Head of caudate nucleus (tissue), 42 donors: ENCODE measurements around the gene ALS2CL.

ENCODE experiments used
- DNase-seq, 42 donors: peaks; one replicate each; pipeline versions ENCODE4 v3.0.0 to v3.0.0-alpha.2; 2020 to 2021; ENCODE audit warnings: mixed read lengths in 7 of 42
- intact Hi-C: fragments of 100-400 bp; cut with DNase I; formaldehyde crosslinking; loops from one replicate; pipeline ENCODE4 v1.15.0; 2022

Gene ALS2CL

DNA sequence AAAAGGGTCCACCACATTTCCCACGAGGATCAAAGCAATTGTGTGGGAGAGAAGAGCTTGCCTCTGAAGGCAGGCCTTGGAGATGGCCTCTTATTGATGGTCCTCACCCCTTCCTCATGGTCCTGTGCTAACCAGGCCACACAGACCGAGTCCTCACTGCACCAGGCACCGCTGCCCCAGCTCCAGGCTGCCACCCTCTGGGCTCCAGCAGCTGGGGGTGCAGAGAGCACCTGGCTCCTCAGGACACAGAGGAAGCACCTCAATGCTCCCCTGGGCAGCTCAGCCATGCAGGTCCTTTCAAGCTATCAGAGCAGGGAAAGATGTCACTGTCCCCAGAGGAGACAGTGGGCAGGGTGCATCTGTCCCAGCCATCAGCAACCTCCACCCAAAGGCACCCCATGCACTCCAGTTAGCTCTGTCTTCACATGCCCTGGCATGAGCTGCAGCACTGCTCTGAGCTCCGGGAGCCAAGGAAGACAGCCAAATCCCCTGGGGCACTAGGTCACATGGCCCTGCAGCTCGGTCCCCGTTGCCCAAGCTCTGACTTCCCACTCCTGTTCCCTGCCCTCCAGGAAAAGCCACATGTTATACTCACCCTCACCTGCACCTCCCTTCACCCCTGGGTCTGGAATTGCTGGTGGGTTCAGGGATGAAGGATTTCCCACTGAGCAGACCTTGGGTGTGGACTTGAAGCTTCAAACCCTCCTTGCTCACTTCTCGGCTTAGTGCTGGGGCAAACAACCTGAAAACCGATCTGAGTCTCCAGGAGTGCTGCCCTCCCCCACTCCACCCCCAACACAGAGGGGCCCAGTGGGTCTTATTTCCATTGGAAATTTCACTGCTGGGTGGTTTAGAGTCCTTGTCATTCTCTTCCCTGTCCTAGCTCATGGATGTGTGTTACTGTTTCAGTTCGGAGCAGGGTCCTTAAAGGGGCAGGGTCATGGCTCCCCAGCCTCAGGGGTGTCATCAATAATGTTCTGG lies 32.6 kb downstream of the ALS2CL start:
- peak in 6 of 42 donors; percentile 13 to 37 (median 26) for DNase-seq
- intact Hi-C loops: no loop called here

DNA sequence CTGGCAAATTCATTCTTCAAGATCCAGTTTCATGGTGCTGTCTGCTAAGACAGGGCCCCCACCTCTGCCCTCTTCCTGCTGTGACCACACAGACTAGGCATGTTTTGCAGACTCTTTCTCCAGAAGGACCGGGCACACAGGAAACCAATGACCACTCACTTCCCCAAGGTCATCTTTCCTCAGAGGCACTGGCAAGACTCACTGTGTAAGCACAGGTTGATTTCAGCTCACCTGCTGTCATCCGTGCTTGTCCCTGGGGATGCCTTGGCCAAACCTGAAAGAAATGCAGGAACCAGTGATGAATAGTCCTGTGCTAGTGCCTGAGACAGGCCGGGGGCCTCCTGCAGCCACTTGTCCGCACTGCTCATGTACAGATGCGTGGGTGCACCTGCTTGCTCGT lies 33.5 kb downstream of the ALS2CL start:
- DNase-seq: peak in 3 of 42 donors; percentile 3 to 22 (median 5)
- intact Hi-C loops: no loop called here

DNA sequence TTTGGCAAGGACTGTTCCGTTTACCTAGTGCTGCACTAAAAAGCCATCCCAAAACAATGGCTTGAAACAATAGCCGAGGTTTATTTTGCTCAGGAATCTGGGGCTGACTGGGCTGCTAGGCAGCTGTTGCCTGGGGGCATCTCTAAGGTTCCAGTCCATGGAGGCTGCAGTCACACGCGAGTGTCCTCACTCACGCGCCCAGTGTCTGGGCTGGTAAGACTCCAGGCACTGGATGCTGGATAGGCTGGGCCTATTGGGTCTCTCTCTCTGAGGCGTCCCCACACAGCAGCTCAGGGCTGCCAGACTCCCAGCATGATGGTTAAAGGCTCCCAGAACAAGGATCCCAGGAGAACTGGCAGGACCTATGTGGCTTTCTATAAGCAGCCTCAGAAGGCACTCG lies 34.2 kb downstream of the ALS2CL start:
- intact Hi-C loops: no loop called here
- peak in 2 of 42 donors; percentile 8 to 34 for DNase-seq

DNA sequence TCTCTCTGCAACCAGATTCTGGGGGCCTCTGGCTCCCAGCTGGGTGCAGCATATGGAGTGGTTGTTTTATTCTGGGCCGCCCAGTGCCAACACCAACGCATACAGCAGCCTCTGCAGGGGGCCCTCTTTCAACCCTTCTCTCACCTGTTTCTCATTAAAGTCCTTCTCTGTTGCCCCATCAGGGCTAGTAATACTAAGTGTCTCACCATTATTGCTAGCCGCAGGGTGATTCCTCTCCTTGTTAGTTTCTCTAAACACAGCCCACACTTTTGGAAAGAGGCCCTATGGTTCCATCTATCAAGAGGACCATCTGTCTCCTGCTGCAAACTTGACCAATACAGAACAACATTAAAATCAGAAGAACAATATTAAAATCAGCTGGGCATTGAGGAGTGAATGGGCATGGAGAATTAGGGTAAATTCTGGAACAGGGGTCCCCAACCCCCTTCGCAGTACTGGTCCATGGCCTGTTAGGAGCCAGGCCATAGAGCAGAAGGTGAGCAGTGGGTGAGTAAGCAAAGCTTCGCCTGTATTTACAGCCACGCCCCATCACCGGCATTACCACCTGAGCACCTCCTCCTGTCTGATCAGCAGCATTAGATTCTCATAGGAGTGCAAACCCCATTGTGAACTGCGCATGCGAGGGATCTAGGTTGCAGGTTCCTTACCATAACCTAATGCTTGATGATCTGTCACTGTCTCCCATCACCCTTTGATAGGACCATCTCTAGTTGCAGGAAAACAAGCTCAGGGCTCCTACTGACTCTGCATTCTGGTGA lies 36.5 kb downstream of the ALS2CL start:
- DNase-seq: peak in 2 of 42 donors; percentile 8 to 15
- intact Hi-C loops: no loop called here

DNA sequence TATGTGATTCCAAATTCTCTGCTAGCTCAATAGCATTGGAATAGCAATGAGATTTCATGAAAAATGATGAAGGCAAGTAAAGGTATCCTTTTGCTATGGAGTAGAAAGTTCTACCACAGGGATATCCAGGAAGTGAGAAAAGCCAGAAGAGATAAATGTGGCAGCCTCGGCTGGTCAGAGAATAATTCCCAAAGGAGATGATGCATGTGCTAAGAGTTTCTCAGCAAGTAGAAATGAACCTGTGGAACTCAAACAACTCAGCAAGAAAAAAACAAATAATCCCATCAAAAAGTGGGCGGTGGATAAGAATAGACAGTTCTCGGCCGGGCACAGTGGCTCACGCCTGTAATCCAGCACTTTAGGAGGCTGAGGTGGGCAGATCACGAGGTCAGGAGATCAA lies 38.2 kb downstream of the ALS2CL start:
- no peak for DNase-seq
- intact Hi-C loops: no loop called here

DNA sequence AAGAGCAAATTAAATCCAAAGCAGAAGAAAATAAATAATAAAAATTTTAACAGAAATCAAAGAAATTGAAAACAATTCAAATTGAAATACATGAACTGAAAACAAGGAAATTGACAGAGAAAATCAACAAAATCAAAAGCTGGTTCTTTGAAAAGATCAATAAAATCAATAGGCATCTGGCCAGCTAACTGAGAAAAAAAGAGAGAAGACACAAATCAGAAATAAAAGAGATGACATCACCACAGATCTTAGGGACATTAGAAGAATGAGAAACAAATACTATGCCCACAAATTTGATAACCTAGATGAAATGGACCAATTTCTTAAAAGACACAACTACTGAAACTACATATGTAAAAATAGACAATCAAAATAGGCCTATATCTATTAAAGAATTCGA lies 42.4 kb downstream of the ALS2CL start:
- no peak for DNase-seq

DNA sequence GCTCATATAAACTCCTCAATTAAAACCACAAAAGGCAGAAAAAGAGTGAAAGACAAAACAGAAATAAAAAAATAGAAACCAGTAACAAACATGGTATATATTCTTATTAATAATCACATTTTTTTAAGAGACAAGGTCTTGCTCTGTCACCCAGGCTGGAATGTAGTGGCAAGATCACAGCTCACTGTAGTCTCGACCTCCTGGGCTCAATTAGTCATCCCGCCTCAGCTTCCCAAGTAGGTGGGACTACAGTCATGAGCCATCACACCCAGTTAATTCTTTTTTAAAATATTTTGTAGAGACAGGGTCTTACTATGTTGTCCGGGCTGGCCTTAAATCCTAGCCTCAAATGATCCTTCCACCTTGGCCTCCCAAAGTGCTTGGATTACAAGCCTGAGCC lies 44.0 kb downstream of the ALS2CL start:
- intact Hi-C loops: no loop called here
- DNase-seq: no peak

More for the DNA sequence above, 42.4 kb downstream of the ALS2CL start:
- intact Hi-C loops: no loop called here

DNA sequence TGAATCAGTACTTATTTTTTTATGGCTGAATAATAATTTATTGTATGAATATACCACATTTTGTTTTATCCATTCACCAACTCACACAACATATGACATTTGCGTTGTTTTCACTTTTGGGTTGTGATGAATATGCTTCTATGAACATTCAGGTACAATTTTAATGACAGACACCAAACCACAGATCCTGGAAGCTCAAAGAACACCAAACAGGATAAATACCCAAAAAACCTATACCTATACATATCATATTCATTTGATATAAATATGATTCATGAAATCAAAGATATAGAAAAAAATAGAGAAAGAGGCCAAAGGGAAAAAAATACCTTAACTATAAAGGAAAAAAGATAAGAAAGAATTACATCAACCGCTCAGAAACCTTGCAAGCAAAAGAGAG lies 45.4 kb downstream of the ALS2CL start:
- intact Hi-C loops: no loop called here
- no peak for DNase-seq

DNA sequence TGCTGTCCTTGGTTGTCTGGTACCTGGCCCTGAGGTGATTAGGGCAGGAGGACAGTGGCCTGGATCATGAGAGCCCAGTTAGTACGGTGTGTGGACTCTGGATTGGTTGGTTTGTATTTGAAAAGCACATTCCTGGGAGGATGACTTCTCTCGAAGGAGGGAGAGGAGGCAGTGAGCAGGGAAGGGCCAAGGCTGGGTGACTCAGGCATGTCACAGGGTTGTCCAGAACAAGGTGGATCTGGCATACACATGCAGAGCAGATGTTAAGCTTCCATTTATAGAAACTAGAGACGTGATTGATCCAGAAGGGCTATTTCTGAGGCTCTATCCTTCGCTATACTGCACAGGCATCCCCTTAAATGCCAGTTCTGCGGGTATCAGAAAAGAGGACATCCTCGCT lies 46.8 kb downstream of the ALS2CL start:
- DNase-seq: no peak
- intact Hi-C loops: no loop called here

DNA sequence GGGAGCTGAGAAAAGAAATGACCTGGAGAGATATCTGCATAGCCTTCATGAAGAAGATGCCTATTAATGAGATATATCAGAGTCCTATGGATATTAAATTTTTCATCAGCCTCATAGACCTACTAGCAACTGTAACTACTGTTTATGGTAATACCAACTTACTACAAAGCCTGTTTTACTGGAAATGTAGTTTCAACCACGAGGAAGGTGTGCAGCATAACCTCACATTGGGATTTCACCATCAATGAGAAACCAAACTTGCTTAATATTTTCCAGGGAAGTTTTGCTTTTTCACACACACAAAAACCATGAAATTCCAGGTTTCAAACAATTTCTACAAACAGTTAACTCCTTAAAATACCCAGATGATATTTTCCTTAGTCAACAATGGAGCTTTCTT lies 49.8 kb downstream of the ALS2CL start:
- no peak for DNase-seq
- intact Hi-C loops: no loop called here

DNA sequence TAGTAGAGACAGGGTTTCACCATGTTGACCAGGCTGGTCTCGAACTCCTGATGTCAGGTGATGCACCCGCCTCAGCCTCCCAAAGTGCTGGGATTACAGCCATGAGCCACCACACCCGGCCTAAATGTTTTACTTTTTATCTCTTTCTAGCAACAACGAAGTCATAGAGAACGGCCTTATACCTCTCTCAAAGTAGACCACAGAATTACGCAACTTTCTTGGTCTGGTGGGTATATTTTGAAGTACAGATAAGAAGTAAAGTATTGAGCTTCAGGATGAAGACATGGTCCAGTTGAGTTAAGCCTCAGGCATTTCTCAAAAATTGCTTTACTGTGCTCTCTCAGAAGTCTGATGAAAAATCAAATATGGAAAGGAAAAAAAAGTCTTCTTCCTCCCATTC lies 50.5 kb downstream of the ALS2CL start:
- no peak for DNase-seq
- intact Hi-C loops: no loop called here

DNA sequence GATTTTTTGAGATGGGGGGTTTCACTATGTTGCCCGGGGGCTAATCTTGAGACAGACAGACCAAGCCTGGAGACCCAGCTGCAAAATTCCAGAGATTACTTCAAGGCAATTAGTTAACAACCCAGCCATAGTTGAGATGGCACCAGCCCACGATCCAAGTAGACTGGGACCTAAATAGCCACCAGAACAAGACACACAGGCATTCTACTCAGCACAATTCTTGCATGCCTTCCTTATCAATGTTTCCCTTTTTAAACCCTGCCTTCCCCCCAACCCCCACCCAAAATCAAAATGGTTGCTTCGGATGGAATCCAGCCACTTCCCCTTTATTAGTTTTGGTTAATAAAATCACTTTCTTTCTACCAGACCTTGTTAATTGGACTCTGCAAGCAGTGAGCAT lies 52.6 kb downstream of the ALS2CL start:
- intact Hi-C loops: no loop called here
- DNase-seq: no peak

DNA sequence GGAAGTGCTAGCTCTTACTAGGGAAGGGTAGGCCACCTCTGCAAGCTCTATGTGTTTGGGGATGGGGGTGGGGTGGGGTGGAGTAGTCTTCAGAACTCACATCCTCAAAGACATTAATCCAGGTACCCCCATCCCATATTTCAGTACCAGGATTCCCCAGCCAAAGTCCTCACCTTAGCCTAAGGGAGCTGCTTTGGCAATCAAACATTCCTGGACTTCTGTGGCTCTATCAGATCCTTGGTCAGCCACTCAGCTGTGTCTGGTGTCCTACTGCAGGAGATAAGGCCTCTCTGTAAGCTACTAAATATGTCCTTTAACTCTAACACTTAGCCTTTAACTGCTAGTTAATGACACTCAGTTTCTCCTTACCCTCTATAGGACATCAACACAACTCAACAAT lies 54.3 kb downstream of the ALS2CL start:
- intact Hi-C loops: no loop called here
- DNase-seq: no peak

DNA sequence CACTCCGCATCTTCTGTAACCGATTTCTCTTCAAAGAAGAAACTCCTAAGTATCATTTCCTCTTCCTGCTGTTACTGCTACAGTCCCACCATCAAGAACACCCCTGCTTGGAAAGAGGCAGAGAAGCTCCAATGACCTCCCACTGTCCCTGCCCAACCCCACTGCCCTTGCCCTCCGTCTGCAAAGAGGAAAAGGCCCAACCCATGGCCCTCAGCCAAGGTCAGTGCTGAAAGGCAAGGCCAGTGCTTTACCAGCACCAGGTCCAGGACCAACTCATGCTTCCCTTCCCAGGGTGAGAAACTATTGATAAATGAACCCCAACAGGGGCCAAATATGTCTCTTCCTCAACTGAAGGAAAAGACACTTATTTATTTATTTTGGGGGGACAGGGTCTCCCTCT lies 58.6 kb downstream of the ALS2CL start:
- DNase-seq: no peak
- intact Hi-C loops: loop anchor here (5.0 kb wide), 1 partner anchor 148 kb away; no protein-coding TSS in a partner anchor

DNA sequence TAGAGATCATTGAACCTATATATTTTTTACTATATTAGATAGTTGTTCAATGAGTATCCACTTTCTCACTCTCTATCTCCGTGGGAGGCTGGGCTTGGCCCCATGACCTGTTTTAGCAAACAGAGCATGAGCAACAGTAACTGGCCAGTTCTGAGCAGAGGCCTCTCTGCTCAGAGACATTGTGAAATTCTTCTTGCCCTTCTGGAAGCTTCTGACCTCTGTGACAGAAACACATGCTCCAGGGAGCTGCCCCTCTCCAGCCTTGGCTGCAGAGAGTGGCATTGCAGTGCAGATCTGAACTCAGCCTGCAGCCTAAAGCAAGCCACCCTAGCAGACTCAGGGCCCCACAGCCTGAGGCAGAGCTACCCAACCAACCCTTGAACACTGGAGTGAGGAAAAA lies 60.7 kb downstream of the ALS2CL start:
- intact Hi-C loops: loop anchor here (5.0 kb wide), 1 partner anchor 145 kb away; no protein-coding TSS in a partner anchor
- no peak for DNase-seq

DNA sequence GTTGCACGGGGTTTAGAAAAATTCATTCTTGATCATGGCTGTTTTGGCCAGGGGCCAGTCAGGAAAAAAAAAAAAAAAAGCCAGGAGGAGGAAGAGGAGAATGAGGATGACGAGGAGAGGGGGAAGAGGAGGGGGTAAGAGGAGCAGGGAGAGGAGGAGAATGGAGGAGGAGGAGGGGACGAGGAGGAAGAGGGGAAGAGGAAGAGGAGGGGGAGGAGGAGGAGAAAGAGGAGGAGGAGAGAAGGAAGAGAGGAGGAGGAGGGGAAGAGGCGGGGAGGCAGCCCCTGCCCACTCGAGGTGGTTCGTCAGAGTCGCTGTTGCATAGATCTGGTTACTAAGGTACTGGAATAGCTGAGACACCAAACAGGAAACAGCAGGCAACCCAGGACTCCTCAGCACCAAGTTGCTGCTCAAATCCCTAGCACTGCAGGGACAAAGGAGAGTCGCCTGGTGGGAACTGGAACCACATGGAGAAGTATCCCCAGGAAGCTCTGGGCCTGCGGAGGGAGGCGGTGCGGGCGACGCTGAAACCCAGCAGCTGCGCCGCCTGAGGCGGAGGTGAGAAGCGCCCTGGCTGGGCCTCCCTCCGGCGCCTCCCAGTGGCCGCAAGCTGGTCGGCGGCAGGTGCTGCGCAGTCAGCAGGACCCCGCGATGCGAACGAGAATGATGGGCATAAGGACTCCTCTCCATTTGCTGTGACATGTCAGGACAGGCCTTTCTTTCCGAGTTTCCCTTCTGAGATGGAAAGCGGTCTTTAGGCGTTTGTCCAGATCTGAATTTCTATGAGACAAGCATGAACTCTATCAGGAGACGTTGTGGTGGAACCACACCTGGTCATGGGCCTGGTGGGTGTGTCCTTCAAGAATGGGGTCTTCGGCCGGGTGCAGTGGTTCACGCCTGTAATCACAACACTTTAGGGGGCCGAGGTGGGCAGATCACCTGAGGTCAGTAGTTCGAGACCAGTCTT lies 63.6 kb downstream of the ALS2CL start:
- peak; percentile 52 to 90 (median 80) for DNase-seq
- intact Hi-C loops: loop anchor here (5.0 kb wide), 1 partner anchor 143 kb away; no protein-coding TSS in a partner anchor

DNA sequence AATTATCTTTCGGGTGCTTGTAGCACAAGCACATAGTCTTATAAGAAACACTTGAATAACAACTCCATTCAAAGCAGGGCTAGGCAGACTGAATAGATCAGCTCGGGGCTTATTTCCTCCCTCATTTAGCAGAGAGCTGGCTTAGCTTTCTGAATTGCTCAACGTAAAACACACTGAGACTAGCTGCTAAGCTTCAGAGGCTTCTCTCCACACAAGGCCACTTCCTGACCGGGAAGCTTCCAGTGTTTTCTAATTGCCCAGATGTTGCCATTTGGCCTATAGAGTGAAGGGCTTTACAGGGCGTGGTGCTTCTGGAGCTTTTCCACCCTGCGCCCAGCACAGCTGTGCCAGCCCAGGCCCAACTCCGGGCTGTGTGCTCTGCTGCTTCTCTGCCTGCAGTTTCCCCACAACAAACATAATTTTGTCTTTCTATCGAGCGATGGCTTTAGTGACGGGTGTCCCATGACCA lies 64.5 kb downstream of the ALS2CL start:
- DNase-seq: peak in 29 of 42 donors; percentile 11 to 72 (median 40)

DNA sequence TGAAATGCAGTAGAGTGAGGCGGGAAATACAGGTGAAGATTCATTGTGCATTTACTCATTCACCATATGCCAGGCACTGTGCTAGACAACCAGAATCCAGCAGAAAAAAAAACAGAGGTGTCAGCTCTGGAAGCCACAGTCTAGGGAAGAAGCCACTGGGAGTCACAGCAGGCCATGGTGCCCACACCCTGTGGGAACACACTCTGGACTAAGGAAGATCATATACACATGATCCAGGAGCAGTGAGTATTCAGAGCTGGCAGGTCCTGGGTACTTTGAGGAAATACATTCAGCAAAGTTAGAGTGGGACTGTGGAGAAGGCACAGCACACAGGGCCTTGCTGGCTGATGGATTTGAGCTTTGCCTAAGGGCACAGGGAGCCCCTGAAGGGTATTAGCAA lies 66.4 kb downstream of the ALS2CL start:
- DNase-seq: no peak
- intact Hi-C loops: no loop called here

More for the DNA sequence above, 64.5 kb downstream of the ALS2CL start:
- intact Hi-C loops: no loop called here

DNA sequence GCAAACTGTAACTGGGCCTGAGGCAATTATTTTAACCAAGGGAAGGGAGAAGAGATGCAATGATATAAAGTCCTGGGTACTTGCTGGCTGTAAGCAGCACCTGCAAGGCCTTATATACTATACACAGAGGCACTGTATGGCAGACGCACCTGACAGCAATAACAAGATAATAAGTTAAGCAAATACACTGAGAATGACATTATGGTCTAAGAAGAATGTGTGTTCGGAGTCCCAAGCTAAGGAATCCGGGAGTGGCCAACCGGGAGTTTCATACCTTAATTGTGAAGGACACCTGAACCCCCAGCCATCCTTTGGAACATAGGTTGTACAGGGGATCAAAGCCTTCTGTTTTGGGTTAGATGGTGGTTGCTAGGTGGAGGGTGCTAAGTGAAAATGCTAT lies 67.4 kb downstream of the ALS2CL start:
- no peak for DNase-seq
- intact Hi-C loops: no loop called here
